NCI-H748 (cell line): Measurements from ENCODE around the gene C2CD4D.
"Not testable (repeated sequence)": the region's sequence is repeated elsewhere in the genome, so short reads cannot be mapped to it uniquely, and the experiment has no call there.

Source experiments
- DNase-seq: peaks from one replicate; lab custom pipeline; 2025; ENCODE audit not compliant: unreplicated experiment; lab: John Stamatoyannopoulos, UW

C2CD4D gene

GRCh38 chr1:151839457-151840403, at the start of gene C2CD4D:
Gene C2CD4D (minus strand): TSS chr1:151839820. CDS start chr1:151838989, 831 bp downstream.
- peak; percentile 91 for DNase-seq

GRCh38 chr1:151888972-151889570, 49.5 kb upstream of the C2CD4D start:
- DNase-seq, result peak; percentile 40

- no peak for DNase-seq
Observed at GRCh38 chr1:151887028-151887427, 47.4 kb upstream of the C2CD4D start.

GRCh38 chr1:151885479-151885878, 45.9 kb upstream of the C2CD4D start:
- DNase-seq, result no peak

- not testable (repeated sequence) for DNase-seq
Observed at GRCh38 chr1:151884879-151885278, 45.3 kb upstream of the C2CD4D start.

GRCh38 chr1:151884445-151884844, 44.8 kb upstream of the C2CD4D start:
- not testable (repeated sequence) for DNase-seq

GRCh38 chr1:151883898-151884297, 44.3 kb upstream of the C2CD4D start:
- DNase-seq, result not testable (repeated sequence)

- not testable (repeated sequence) for DNase-seq
Observed at GRCh38 chr1:151882918-151883317, 43.3 kb upstream of the C2CD4D start.

GRCh38 chr1:151882466-151882865, 42.8 kb upstream of the C2CD4D start:
- DNase-seq, result no peak

- no peak for DNase-seq
Observed at GRCh38 chr1:151881479-151881878, 41.9 kb upstream of the C2CD4D start.

- DNase-seq, result no peak
Observed at GRCh38 chr1:151875419-151876097, 35.9 kb upstream of the C2CD4D start.

- not testable (repeated sequence) for DNase-seq
Observed at GRCh38 chr1:151872776-151873175, 33.2 kb upstream of the C2CD4D start.

GRCh38 chr1:151871284-151872030, 31.8 kb upstream of the C2CD4D start:
- DNase-seq, result no peak

GRCh38 chr1:151868486-151868885, 28.9 kb upstream of the C2CD4D start:
- no peak for DNase-seq

GRCh38 chr1:151867765-151868411, 28.3 kb upstream of the C2CD4D start:
- DNase-seq, result no peak

GRCh38 chr1:151867321-151867720, 27.7 kb upstream of the C2CD4D start:
- no peak for DNase-seq

GRCh38 chr1:151864411-151864810, 24.8 kb upstream of the C2CD4D start:
- DNase-seq, result no peak

- DNase-seq, result no peak
Observed at GRCh38 chr1:151862604-151863003, 23.0 kb upstream of the C2CD4D start.

GRCh38 chr1:151860504-151861187, 21.0 kb upstream of the C2CD4D start:
- DNase-seq, result no peak

GRCh38 chr1:151859891-151860293, 20.3 kb upstream of the C2CD4D start:
- DNase-seq, result no peak
